ENCODE measurements around the gene PNKP.

PNKP gene

GRCh38 chr19:49866933-49867782 lies at the start of gene PNKP:
PNKP (minus strand) TSS chr19:49867576; CDS start chr19:49867204, 372 bp downstream.
- DNase-seq (ENCODE audit: low spot score): peak; percentile 84

DNA sequence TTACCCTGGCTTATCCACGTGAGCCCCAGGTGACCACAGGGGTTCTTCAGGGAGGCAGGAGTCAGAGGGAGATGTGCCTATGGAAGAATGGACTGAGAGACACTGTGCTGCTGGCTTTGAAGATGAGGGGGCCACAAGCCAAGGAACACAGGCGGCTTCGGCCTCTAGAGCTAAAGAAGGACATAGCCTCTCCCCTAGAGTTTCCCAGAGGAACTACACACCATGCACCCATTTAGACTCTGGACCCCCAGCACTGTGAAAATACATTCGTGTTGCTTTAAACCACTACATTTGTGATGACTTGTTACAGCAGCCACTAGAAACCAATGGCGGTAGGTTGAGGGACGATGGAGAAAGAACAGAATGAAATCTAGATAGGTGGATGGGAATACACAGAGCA lies 47.9 kb upstream of the PNKP start:
- DNase-seq (ENCODE audit: low spot score): no peak

DNA sequence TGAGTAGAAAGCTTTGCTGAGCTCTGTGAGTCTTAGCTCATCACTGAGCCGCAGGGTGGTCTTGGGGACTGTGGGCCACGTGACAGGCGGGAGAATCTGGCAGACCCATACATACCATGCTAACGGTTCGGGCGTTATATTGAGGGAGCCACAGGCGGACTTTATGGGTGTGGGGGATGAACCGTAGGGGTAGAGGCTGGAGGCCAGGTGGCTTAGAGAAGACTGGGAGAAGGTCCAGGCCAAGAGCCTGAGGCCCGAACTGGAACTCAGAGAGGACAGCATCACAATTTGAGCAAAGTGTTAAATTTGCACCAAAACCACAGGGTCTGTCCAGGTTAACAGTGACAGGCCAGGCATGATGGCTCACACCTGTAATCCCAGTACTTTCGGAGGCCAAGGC lies 46.3 kb upstream of the PNKP start:
- no peak for DNase-seq (ENCODE audit: low spot score)

- no peak for DNase-seq (ENCODE audit: low spot score)
These were observed 45.7 kb upstream of the PNKP start for GRCh38 chr19:49912965-49913685.

DNA sequence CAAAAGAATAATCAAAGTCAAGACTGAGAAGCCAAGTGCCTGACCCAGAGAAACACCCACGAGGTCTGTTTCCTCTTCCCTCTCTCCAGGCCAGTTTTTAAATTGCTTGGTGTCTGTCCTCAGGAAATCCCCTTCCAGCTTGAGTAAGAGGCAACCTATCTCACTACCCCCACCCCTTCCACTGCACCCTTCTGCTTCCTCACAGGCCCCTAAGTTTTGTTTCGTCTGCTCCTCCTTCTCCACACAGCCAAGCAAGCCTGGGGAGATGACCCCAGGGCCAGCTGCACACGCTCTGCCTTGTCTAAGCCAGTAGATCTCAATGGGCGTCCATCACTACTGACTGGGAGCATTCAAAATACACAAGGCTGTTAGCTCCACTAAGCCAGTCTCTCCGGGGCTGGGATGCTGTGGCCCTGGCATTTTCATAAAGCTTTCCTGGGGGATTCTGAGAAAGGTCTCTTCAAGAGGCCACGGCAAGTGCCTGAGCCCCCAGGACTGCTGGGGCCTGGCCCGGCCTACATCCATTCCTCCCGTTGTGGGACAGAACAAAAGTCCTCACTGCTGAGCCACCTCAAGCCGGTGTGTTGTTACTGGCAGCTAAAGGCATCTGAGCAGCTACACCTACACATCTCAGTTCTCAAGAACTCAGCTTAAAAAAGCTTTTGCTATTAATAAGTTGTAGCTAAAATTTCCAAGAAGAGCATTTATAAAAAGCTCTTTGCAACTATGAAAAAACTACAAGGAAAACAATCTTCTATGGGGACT lies 44.2 kb upstream of the PNKP start:
- DNase-seq (ENCODE audit: low spot score): no peak

DNA sequence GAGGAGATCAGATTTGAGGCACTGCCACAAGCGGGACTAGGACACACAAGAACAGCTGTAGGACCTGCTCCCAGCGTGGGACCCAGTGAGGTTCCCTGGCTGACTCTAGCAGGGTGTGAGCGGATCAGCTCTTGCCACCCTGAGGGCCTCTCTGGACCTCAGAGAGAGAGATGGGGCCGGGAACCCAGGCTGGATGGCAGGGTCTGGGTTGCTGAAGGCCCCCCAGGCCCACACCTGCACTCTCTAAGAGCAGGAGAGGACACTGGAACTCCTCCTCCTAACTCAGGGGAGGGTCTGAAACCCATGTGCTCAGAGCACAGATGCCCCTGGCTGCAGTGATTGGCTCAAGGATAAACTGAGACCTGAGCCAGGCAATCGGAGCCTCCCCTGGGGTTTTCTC lies 42.8 kb upstream of the PNKP start:
- no peak for DNase-seq (ENCODE audit: low spot score)

- no peak for DNase-seq (ENCODE audit: low spot score)
These were observed 41.4 kb upstream of the PNKP start for GRCh38 chr19:49908480-49909420.

- no peak for DNase-seq (ENCODE audit: low spot score)
These were observed 40.5 kb upstream of the PNKP start for GRCh38 chr19:49907745-49908446.

DNA sequence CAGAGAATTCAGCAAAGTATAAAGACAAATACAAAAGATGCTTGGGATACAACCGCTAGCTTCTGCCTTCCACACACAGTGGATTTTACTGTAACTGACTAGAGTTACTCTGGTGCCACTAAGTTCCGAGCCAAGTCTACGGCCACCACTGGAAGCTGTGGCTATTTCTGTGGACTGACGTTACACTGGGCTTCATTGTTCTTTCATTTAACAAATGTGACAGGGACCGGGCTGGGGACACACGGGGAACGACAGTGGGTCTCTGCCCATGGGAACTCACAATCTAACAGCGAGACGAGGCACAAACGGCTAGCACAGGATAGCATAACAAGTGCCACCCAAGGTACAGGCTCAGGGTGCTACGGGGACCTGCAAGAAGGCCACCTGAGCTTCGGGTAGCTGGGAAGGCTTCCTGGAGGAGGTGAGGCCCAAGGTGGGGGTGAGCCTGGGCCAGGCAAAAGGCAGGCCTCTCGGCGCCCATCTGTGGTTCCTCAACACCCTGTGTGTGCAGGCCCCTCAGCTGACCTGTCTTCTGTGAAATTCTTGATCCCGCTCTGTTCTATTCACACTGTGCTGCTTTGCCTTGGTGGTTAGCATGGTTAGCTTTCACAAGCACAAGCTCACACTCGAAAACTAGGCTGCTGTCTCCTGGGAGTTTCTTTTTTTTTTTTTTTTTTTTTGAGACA lies 39.6 kb upstream of the PNKP start:
- DNase-seq (ENCODE audit: low spot score): no peak

DNA sequence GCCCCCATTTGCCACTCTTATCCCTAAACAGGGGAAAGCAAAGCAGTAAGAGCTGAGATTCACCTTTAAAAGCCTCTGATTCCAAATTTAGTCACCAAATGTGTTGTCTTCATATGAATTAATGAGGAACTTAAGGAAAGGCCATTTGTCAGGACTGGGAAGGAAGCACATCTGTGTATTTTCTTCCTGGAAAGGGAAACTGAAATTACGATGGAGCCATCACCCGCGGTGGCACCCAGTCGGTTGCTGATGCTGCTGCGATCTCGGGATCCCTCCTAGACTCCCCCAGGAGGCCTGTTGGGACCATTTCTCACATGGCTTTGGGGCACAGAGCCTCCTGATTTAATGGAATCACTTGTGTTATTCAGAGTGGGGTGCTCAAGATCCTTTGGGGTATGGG lies 36.8 kb upstream of the PNKP start:
- no peak for DNase-seq (ENCODE audit: low spot score)

GRCh38 chr19:49896863-49897621 lies 29.7 kb upstream of the PNKP start, which contains the start of gene IL4I1:
IL4I1 (minus strand) TSS chr19:49896887; CDS start chr19:49896160, 727 bp downstream.
- no peak for DNase-seq (ENCODE audit: low spot score)

GRCh38 chr19:49895566-49896297 lies 28.4 kb upstream of the PNKP start:
- DNase-seq (ENCODE audit: low spot score): no peak

GRCh38 chr19:49894879-49895565 lies 27.6 kb upstream of the PNKP start:
- DNase-seq (ENCODE audit: low spot score): no peak

- DNase-seq (ENCODE audit: low spot score): no peak
These were observed 26.8 kb upstream of the PNKP start for GRCh38 chr19:49894011-49894664.

DNA sequence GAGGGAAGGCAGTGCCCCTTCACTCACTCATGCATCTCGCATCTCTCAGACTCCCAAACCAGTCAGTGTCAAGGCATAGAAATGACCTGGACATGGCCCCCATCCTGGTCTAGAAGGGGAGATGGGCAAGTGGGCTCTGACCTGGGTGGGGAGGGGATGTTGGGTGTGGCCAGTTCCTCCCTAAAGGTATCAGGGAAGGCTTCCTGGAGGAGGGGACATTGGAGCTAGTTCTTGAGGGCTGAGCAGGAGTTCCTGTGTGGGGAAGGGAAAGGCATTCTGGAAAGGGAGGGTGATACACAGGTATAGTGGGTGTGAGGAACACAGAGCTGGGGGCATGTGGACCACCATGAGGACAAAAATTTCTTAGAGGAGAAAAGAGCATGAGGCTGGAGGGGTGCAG lies 25.3 kb upstream of the PNKP start:
- DNase-seq (ENCODE audit: low spot score): no peak

- DNase-seq (ENCODE audit: low spot score): no peak
These were observed 24.0 kb upstream of the PNKP start for GRCh38 chr19:49891393-49891792.

Measured in hematopoietic multipotent progenitor cell treated with erythropoietin and hydrocortisone succinate and interleukin-3 and kit ligand, for 17 days (in vitro differentiated cells).